Measurements from ENCODE around the gene PPOX. TPM values are rescaled to one million over a fixed set of nuclear protein-coding genes. Genes with fewer than 3 reads are reported as not detected.

PPOX gene
- polyA plus RNA-seq, 1 experiment: 29.7 TPM

DNA sequence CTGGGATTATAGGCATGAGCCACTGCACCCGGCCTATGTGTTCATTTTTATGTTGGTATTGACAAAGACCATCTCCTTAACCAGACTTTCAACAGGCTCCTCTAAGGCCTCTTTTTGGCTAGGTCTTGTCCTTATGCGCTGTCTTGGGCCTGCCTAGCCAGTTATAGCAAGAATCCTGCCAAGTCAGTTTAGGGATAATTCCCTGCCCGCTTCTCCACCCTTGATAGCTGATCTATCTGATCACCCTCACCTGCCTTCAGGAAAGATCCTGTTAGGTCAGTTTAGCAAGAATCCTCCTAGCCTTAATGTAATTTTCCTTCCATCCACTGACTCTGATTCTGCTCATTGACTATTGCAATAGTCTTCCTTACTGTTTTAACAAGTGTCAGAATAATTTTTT lies 13.5 kb downstream of the PPOX start:
- Histone ChIP-seq H3K4me3 (ENCODE audit: low read depth, low read length) (no peak overlapping the region), H3K36me3 (ENCODE audit: control insufficient read depth, insufficient read depth, low read length) (peaks cover 5% of the 10 kb centered on the region), H3K27me3 (ENCODE audit: control insufficient read depth, insufficient read depth, low read length) (no peaks in the 10 kb centered on the region)
- ChIA-PET POLR2A (no interaction called here), CTCF (interaction anchor here (0.6 to 4.0 kb wide), 9 partner anchors 10 to 226 kb away, joined by 3 to 34 read pairs (median 3); no protein-coding TSS in a partner anchor)
- no peak for DNase-seq (ENCODE audit: low read depth)
- TF ChIP-seq, protein P1, sequence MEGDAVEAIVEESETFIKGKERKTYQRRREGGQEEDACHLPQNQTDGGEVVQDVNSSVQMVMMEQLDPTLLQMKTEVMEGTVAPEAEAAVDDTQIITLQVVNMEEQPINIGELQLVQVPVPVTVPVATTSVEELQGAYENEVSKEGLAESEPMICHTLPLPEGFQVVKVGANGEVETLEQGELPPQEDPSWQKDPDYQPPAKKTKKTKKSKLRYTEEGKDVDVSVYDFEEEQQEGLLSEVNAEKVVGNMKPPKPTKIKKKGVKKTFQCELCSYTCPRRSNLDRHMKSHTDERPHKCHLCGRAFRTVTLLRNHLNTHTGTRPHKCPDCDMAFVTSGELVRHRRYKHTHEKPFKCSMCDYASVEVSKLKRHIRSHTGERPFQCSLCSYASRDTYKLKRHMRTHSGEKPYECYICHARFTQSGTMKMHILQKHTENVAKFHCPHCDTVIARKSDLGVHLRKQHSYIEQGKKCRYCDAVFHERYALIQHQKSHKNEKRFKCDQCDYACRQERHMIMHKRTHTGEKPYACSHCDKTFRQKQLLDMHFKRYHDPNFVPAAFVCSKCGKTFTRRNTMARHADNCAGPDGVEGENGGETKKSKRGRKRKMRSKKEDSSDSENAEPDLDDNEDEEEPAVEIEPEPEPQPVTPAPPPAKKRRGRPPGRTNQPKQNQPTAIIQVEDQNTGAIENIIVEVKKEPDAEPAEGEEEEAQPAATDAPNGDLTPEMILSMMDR (IDR thresholded peaks at IDR 0.05; ENCODE audit: insufficient read depth, low read depth, low read length): no peak

DNA sequence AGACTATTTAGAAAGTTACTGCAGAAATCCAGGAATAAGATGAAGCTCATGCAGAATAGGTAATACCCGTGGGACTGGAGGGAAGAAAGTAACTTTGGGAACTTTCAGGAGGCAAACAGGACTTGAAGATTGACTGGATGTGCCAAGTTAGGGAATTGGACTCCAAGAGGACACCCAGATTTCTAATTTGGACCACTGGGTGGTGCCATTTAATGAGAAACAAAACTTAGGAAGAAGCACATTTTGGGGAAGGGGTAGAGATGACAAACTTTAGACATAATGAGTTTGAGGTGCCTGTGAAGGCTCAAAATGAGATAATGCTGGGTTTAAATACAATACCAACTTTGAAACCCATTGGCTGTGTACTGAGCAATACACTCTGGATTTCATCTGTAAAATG lies 14.4 kb downstream of the PPOX start:
- no peak for DNase-seq (ENCODE audit: low read depth)
- no peaks in the 10 kb centered on the region for H3K27me3 ChIP-seq (ENCODE audit: control insufficient read depth, insufficient read depth, low read length)
- ChIA-PET POLR2A (no interaction called here), CTCF (interaction anchor here (1.0 to 4.0 kb wide), 6 partner anchors 12 to 209 kb away, joined by 3 to 34 read pairs (median 3); partner anchors contain the start of gene PPOX)
- no peak overlapping the region for H3K4me3 ChIP-seq (ENCODE audit: low read depth, low read length)
- H3K36me3 ChIP-seq (ENCODE audit: control insufficient read depth, insufficient read depth, low read length): peaks cover 3% of the 10 kb centered on the region; the same call in 1 of the 2 replicates
- TF ChIP-seq, protein P1 (IDR thresholded peaks at IDR 0.05; ENCODE audit: insufficient read depth, low read depth, low read length): peak; percentile 33

DNA sequence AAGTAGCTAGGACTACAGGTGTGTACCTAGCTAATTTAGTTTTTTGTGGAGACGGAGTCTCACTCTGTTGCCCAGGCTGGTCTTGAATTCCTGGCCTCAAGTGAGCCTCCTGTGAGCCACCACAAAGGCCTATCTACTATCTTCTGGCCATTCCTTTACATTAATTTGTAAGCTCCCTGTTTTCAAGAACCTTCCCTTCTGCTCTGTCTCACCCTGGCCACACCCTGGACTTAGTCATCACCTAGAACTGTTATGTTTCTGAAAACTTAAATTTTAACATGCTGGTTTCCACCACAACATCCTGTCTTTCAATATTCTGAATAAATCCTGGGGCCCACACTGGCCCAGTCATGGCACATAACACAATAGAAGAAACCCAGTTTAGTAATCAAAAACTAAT lies 16.0 kb downstream of the PPOX start:
- no peaks in the 10 kb centered on the region for H3K27me3 ChIP-seq (ENCODE audit: control insufficient read depth, insufficient read depth, low read length)
- DNase-seq (ENCODE audit: low read depth): no peak
- no peaks in the 10 kb centered on the region for H3K36me3 ChIP-seq (ENCODE audit: control insufficient read depth, insufficient read depth, low read length)
- TF ChIP-seq, protein P1 (IDR thresholded peaks at IDR 0.05; ENCODE audit: insufficient read depth, low read depth, low read length): no peak
- POLR2A ChIA-PET: interaction anchor here (1.0 kb wide), 1 partner anchor 20 kb away, joined by 3 read pairs; the partner anchor contains the start of gene NDUFS2
- no peak overlapping the region for H3K4me3 ChIP-seq (ENCODE audit: low read depth, low read length)
- CTCF ChIA-PET: interaction anchor here (1.1 to 4.0 kb wide), 5 partner anchors 10 to 44 kb away, joined by 3 to 34 read pairs (median 5); partner anchors contain the start of gene TOMM40L

DNA sequence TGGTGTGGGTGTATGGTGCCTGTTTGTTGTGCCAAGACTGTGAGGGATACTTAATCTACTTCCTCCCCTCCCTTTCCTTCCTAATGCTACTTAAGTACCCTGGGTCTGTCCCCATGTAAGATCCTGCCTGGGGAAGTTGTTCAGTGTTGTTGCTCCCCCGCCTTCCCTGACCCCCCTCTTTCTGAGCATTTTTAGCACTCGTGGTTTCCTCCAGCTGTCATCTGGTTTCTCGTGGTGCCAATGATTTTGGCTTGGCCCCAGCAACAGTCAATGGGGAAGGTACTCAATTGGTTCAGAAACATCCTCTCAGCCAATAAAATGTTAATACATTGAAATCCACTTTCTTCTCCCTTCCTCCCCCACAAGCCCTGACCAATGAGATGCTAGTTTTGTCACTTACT lies 19.1 kb downstream of the PPOX start:
- ChIA-PET CTCF (interaction anchor here (1.5 kb wide), 1 partner anchor 40 kb away, joined by 5 read pairs; the partner anchor contains the start of gene TOMM40L), POLR2A (no interaction called here)
- Histone ChIP-seq H3K36me3 (ENCODE audit: control insufficient read depth, insufficient read depth, low read length) (no peaks in the 10 kb centered on the region), H3K4me3 (ENCODE audit: low read depth, low read length) (no peak overlapping the region), H3K27me3 (ENCODE audit: control insufficient read depth, insufficient read depth, low read length) (no peaks in the 10 kb centered on the region)
- TF ChIP-seq, protein P1 (IDR thresholded peaks at IDR 0.05; ENCODE audit: insufficient read depth, low read depth, low read length): no peak
- no peak for DNase-seq (ENCODE audit: low read depth)

DNA sequence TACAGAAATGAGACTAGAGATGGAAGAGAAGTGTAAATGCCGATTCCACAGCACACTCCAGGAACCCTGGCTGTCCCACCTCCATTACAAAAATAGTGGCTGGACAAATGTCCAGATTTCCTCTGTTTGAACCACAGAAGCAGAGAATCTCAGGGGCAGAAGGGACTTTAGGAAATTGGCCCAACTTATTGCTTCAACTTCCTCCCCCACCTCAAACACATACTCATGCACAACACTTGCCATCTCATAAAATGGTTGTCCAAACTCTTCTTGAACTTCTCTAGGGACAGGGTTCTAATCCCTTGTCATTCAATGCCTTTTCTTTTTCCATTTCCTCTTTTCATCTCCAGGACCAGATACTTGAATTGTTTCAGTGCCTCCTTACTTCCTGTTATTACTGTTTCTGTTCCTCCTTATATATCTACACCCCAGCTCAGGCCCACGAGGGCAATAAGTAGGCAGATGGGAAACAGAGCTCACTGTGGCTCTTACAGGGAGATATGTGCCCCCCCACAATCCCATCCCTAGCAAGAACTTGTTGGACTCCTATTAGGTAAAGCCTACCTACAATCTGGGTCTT lies 19.6 kb downstream of the PPOX start:
- ChIA-PET POLR2A (no interaction called here), CTCF (interaction anchor here (0.6 to 1.5 kb wide), 2 partner anchors 21 to 40 kb away, joined by 3 to 5 read pairs; partner anchors contain the start of gene TOMM40L)

More for the DNA sequence above, 19.6 kb downstream of the PPOX start:
- no peak overlapping the region for H3K4me3 ChIP-seq (ENCODE audit: low read depth, low read length)
- no peak for DNase-seq (ENCODE audit: low read depth)
- peaks cover 1% of the 10 kb centered on the region; the same call in 1 of the 2 replicates for H3K36me3 ChIP-seq (ENCODE audit: control insufficient read depth, insufficient read depth, low read length)
- H3K27me3 ChIP-seq (ENCODE audit: control insufficient read depth, insufficient read depth, low read length): no peaks in the 10 kb centered on the region
- TF ChIP-seq, protein P1 (IDR thresholded peaks at IDR 0.05; ENCODE audit: insufficient read depth, low read depth, low read length): no peak
